ENCODE data around the gene GORASP1. TPM values are rescaled to one million over a fixed set of nuclear protein-coding genes. Genes with fewer than 3 reads are reported as not detected.

The GORASP1 gene
- total RNA-seq, 4 donors from 2014 or later = 32.3 to 73.4 (median 47.5) TPM

DNA sequence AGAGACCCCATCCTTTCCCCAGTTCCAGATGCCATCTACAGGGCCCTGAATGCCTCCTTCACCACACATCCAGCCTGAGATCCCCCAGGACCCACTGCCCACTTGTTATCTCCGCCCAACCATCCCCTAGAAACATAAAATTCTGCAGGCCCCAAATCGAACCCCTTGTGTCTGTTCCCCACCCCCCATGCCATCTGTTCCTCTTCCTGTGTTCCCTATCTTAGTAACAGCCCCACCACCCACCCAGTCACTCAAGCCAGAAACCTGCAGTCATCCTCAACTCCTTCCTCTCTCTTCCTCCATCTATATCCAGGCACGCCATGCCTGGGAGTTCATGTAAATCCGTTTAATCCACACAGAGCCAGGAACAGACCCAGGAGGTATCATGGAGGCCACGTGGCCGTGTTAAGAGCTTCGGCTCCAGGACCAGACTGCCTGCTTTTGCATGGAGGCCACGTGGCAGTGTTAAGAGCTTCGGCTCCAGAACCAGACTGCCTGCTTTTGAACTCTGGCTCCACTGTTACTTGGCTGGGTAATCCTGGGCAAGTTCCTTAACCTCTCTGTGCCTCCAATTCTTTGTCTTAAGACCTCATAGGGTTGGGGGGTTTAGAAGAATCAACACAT, 41.1 kb upstream of the GORASP1 start:
- peaks cover 29 to 43% of the 10 kb centered on the region in 2 donors for H3K4me1 ChIP-seq
- intact Hi-C loops (cut with DNase I; ENCODE audit: low total_unique reads) = no loop called here
- no peaks in the 10 kb centered on the region for H3K36me3 ChIP-seq
- TF ChIP-seq POLR2A (IDR thresholded peaks at IDR 0.05) = no peak
- TF ChIP-seq, protein P1, sequence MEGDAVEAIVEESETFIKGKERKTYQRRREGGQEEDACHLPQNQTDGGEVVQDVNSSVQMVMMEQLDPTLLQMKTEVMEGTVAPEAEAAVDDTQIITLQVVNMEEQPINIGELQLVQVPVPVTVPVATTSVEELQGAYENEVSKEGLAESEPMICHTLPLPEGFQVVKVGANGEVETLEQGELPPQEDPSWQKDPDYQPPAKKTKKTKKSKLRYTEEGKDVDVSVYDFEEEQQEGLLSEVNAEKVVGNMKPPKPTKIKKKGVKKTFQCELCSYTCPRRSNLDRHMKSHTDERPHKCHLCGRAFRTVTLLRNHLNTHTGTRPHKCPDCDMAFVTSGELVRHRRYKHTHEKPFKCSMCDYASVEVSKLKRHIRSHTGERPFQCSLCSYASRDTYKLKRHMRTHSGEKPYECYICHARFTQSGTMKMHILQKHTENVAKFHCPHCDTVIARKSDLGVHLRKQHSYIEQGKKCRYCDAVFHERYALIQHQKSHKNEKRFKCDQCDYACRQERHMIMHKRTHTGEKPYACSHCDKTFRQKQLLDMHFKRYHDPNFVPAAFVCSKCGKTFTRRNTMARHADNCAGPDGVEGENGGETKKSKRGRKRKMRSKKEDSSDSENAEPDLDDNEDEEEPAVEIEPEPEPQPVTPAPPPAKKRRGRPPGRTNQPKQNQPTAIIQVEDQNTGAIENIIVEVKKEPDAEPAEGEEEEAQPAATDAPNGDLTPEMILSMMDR (IDR thresholded peaks at IDR 0.05) = no peak
- H3K9me3 ChIP-seq = no peaks in the 10 kb centered on the region
- H3K27me3 ChIP-seq = no peaks in the 10 kb centered on the region
- no peak overlapping the region for H3K4me3 ChIP-seq
- DNase-seq = no peak
- H3K27ac ChIP-seq = peak overlapping the region; percentile 96 to 99

DNA sequence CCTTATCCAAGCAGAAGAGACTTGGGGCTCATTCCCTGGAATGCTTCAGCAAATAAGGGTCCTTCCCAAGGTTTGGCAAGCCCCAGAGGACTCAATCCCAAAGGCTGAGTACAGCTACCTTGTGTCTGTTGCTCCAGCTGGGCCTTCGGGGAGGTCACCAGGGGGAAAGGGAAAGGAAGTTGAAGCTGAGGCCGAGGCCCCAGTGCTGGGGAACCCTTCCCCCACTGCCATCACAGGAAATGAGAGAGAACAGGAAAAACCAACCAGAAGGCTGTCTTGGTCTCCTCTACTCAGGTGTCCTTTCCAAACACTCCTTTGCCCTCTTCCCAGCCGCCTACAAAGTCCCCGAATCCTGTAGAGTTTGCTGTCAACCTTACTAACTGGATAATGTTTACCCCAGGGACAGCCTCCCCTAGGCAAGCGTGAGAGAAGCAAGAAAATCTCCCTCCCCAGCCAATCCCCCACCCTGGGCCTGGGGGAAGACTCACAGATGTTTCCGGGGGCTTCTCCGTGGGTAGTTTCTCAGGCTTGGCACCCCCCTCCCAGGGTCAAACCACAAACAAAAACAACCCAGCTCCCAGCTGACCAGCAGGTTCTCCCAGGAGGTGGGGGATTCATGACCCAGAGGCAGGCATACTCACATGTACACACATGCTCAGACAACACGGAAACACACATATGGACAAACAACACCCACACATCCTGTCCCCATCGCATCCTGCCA, 40.4 kb upstream of the GORASP1 start:
- peak overlapping the region in 1 of 2 donors; percentile 3 for H3K4me3 ChIP-seq
- H3K36me3 ChIP-seq = no peaks in the 10 kb centered on the region
- peak overlapping the region; percentile 96 to 99 for H3K27ac ChIP-seq
- TF ChIP-seq, protein P1 (IDR thresholded peaks at IDR 0.05) = no peak
- no peak for TF ChIP-seq POLR2A (IDR thresholded peaks at IDR 0.05)
- intact Hi-C loops (cut with DNase I; ENCODE audit: low total_unique reads) = no loop called here
- DNase-seq = no peak
- H3K27me3 ChIP-seq = no peaks in the 10 kb centered on the region
- peaks cover 29 to 43% of the 10 kb centered on the region in 2 donors for H3K4me1 ChIP-seq
- no peaks in the 10 kb centered on the region for H3K9me3 ChIP-seq

- Histone ChIP-seq H3K4me1 (peaks cover 29 to 45% of the 10 kb centered on the region in 2 donors), H3K4me3 (peak overlapping the region in 1 of 2 donors; percentile 3), H3K27me3 (no peaks in the 10 kb centered on the region), H3K36me3 (no peaks in the 10 kb centered on the region), H3K27ac (peak overlapping the region; percentile 96 to 99), H3K9me3 (no peaks in the 10 kb centered on the region)
- peak; percentile 76 to 91 for DNase-seq
- TF ChIP-seq POLR2A (IDR thresholded peaks at IDR 0.05) = no peak
- TF ChIP-seq, protein P1 (IDR thresholded peaks at IDR 0.05) = no peak
- intact Hi-C loops (cut with DNase I; ENCODE audit: low total_unique reads) = no loop called here
Measured at GRCh38 chr3:39146611-39147591, 39.5 kb upstream of the GORASP1 start.

DNA sequence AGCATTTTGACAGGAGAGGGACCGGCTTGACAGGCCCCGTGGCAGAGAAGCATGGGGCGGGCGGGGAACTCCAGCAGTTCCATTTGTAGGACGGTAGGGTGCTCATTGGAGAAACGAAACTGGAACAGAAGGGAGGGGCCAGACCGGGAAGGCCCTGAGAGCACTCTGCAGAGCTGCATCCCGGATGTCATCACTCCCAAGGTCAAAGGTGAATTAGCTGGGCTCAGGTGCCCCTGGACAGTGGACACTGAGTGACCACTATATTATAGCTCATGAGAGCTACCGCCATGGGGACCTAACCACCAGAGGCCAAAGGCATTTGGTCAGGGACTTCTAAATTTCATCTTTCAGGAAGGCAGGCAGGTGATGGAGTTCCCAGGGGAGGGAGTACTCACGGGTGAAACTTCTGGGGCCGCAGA, 38.7 kb upstream of the GORASP1 start:
- Histone ChIP-seq H3K4me3 (no peak overlapping the region), H3K27me3 (no peaks in the 10 kb centered on the region), H3K36me3 (no peaks in the 10 kb centered on the region), H3K27ac (peak overlapping the region; percentile 96 to 99), H3K4me1 (peaks cover 29 to 53% of the 10 kb centered on the region in 2 donors), H3K9me3 (no peaks in the 10 kb centered on the region)
- TF ChIP-seq, protein P1 (IDR thresholded peaks at IDR 0.05) = no peak
- TF ChIP-seq POLR2A (IDR thresholded peaks at IDR 0.05) = no peak
- intact Hi-C loops (cut with DNase I; ENCODE audit: low total_unique reads) = no loop called here
- DNase-seq = no peak

Measured in uterus (tissue), 4 donors.